ENCODE measurements around the gene NANS.

- TF ChIP-seq EZH2 (IDR thresholded peaks at IDR 0.05) (no peak), EZH2phosphoT487 (IDR thresholded peaks at IDR 0.05) (no peak)
- TF ChIP-seq, protein P1, sequence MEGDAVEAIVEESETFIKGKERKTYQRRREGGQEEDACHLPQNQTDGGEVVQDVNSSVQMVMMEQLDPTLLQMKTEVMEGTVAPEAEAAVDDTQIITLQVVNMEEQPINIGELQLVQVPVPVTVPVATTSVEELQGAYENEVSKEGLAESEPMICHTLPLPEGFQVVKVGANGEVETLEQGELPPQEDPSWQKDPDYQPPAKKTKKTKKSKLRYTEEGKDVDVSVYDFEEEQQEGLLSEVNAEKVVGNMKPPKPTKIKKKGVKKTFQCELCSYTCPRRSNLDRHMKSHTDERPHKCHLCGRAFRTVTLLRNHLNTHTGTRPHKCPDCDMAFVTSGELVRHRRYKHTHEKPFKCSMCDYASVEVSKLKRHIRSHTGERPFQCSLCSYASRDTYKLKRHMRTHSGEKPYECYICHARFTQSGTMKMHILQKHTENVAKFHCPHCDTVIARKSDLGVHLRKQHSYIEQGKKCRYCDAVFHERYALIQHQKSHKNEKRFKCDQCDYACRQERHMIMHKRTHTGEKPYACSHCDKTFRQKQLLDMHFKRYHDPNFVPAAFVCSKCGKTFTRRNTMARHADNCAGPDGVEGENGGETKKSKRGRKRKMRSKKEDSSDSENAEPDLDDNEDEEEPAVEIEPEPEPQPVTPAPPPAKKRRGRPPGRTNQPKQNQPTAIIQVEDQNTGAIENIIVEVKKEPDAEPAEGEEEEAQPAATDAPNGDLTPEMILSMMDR (IDR thresholded peaks at IDR 0.05): peak; percentile 7
These were observed 61.6 kb downstream of the NANS start for GRCh38 chr9:98117984-98118639.

Data from neural progenitor cell (in vitro differentiated cells).